Measurements from ENCODE around the gene NCOA1. TPM values are rescaled to one million over a fixed set of nuclear protein-coding genes. Genes with fewer than 3 reads are reported as not detected.
"Not testable (repeated sequence)": the region's sequence is repeated elsewhere in the genome, so short reads cannot be mapped to it uniquely, and the experiment has no call there.

NCOA1 gene
- total and polyA plus RNA-seq, 5 experiments from 2014 or later: 13.0 to 44.8 (median 27.2) TPM

DNA sequence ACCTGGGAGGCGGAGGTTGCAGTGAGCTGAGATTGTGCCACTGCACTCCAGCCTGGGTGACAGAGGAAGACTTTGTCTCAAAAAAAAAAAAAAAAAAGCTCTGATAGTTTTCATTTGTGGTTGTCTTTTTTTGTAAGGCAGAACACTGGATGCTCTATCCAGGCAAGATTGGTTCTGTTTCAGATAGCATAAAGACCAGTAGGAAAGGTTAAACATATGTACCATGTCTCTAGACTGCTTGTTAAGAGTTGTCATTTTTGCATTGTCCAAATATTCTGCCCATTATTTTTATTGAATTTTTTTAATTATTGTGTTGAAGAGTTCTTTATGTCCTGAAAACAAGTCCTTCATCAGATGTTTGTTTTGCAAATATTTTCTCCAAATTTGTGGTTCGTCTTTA, 60.0 kb downstream of the NCOA1 start:
- ATAC-seq: no peak
- Mint-ChIP-seq H3K9me3 (peaks cover 0 to 47% (median 21%) of the 10 kb centered on the region in 9 donors), H3K4me1 (peaks cover 19 to 35% (median 24%) of the 10 kb centered on the region in 4 donors), H3K27me3 (no peaks in the 10 kb centered on the region), H3K36me3 (peaks cover 24 to 44% (median 29%) of the 10 kb centered on the region in 3 donors), H3K27ac (no peak overlapping the region), H3K4me3 (no peak overlapping the region)
- no peak for DNase-seq
- POLR2A ChIA-PET: no interaction called here

DNA sequence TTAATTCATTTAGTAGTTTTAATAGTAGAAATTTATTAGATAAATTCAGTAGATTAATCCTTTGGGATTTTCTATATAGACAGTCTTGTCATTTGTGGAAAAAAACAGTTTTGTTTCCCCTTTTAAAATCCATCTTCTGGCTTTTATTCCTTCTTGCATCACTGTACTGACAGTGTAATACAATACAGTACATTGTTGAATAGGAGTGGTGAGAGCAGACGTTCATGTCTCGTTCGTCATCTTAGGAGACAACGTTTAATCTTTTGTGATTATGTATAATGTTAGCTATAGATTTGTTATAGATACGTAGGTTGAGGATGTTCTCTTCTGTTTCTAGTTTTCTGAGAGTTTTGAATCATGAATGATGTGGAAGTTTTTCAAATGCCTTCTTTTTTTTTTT, 61.8 kb downstream of the NCOA1 start:
- ATAC-seq: no peak
- Mint-ChIP-seq H3K4me1 (peaks cover 19 to 35% (median 31%) of the 10 kb centered on the region in 4 donors), H3K9me3 (peaks cover 0 to 45% (median 25%) of the 10 kb centered on the region in 9 donors), H3K27ac (peak overlapping the region in 1 of 10 donors; percentile 8), H3K4me3 (no peak overlapping the region), H3K27me3 (no peaks in the 10 kb centered on the region), H3K36me3 (peaks cover 38 to 55% (median 40%) of the 10 kb centered on the region in 3 donors)
- DNase-seq: no peak
- POLR2A ChIA-PET: no interaction called here

DNA sequence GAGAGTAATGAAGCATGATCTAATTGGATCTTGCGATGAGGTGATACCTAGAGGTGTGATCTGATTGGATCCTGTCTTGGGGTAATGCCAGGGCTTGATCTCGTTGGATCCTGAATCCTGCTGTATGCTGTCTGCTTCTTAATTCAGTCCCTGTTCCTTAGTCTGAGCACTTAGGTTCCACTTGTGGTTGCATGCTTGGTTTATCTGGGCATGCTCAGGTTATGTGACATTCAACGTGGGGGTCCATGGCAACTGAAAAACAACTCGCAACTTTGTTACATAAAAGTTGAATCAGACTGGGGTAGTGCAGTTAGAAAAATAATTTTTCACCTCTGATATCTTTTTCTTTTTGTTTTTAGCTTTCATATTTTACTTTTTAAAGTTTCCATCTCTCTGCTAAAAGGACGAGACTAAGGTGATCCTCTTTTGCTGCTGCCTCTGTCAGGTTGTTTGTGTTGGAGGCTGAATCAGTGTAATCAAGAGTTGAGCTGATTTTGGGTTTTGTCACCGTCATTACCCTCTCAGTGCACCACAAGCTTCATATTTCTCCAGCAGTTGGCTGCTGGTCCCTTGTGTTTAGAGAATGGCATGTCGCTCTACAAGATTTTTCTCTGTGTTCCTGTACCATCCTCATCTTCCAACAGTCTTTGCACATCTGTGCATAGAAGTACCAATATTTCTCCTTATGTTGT, 67.9 kb downstream of the NCOA1 start:
- ATAC-seq (no peak), DNase-seq (no peak)
- H3K4me3 Mint-ChIP-seq: peak overlapping the region in 3 of 10 donors; percentile 15 to 39 (median 22)
- H3K9me3 Mint-ChIP-seq: peaks cover 0 to 17% (median 7%) of the 10 kb centered on the region in 9 donors
- POLR2A ChIA-PET: no interaction called here
- H3K27me3 Mint-ChIP-seq: no peaks in the 10 kb centered on the region
- peaks cover 31 to 65% (median 52%) of the 10 kb centered on the region in 4 donors for H3K4me1 Mint-ChIP-seq
- H3K27ac Mint-ChIP-seq: peak overlapping the region in 3 of 10 donors; percentile 7 to 40 (median 32)
- peaks cover 37 to 57% (median 42%) of the 10 kb centered on the region in 3 donors for H3K36me3 Mint-ChIP-seq

DNA sequence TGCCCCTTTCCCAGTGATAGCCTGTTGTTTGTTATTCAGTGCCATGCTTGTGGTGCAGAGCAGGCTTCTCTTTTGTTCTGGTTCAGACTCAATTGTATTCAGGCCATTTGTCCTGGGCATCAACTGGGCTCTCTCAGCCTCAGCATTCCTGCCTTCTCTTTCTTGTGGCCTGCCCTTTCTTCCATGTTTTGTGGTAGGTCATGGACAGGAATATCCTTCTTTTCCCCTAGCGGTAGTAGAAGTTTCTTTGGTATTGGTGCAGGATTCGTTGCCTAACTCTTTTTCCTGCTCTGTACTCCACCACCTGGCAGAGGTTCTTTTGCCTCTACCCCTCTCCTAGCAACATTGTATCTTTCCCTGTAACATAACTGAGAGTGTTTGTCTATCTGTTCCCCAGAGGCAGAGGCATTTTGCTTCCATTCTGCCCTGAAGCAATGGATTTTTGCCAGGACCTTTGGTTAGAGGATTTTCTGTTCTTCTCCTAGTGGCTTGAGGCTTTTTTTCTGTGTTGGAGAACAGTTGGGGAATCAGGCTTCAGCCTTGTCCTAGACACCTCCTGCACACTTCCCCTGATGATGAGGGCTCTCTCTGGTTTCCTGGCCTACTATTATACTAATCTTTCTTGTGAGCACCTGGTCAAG, 68.5 kb downstream of the NCOA1 start:
- POLR2A ChIA-PET: no interaction called here
- H3K4me3 Mint-ChIP-seq: peak overlapping the region in 4 of 10 donors; percentile 1 to 39 (median 18)
- peaks cover 37 to 56% (median 42%) of the 10 kb centered on the region in 3 donors for H3K36me3 Mint-ChIP-seq
- peaks cover 0 to 10% (median 6%) of the 10 kb centered on the region in 9 donors for H3K9me3 Mint-ChIP-seq
- peaks cover 29 to 58% (median 52%) of the 10 kb centered on the region in 4 donors for H3K4me1 Mint-ChIP-seq
- H3K27me3 Mint-ChIP-seq: no peaks in the 10 kb centered on the region
- DNase-seq: no peak
- peak overlapping the region in 3 of 10 donors; percentile 7 to 32 (median 18) for H3K27ac Mint-ChIP-seq
- no peak for ATAC-seq

DNA sequence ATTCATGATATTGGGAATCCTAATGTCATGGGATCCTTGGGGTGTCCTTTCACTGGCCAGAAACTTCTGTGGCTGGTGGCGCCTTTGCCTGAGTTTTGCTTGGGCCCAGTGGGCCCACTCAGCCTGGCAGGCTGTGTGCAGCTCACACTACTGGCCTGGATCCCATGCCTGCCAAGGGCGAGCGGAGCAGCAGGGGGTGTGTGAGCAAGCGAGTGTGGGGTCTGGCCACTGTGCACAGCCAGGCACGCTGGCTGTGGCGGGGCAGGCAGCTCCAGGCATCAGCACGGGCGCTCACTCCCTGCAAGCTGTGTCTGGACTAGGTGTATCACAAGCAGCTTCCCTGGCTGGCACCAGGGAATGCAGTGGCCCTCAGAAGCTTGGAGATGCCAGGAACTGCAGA, 74.5 kb downstream of the NCOA1 start:
- no peak for DNase-seq
- peaks cover 10 to 52% (median 34%) of the 10 kb centered on the region in 3 donors for H3K36me3 Mint-ChIP-seq
- no peaks in the 10 kb centered on the region for H3K27me3 Mint-ChIP-seq
- POLR2A ChIA-PET: no interaction called here
- H3K4me1 Mint-ChIP-seq: peaks cover 19 to 57% (median 42%) of the 10 kb centered on the region in 4 donors
- H3K27ac Mint-ChIP-seq: no peak overlapping the region
- no peak for ATAC-seq
- no peak overlapping the region for H3K4me3 Mint-ChIP-seq
- H3K9me3 Mint-ChIP-seq: peaks cover 0 to 4% (median 0%) of the 10 kb centered on the region in 9 donors

DNA sequence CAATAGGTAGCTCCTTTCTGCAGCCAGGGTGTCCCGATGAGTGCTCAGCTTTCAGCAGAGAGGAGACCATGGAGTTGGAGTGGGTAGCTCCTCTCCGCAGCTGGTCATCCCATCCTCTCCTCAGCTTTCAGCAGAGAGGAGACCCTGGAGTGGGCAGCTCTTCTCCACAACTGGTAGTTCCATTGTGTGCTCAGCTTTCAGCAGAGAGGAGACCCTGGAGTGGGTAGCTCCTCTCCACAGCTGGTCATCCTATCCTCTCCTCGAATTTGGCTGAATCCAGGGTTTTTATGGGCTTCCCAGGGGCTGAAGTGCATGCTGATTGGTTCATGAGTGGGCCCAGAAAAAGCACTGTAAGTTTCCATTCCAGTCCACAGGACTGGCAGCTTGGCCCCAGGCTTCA, 75.2 kb downstream of the NCOA1 start:
- DNase-seq: no peak
- no peak overlapping the region for H3K4me3 Mint-ChIP-seq
- peaks cover 20 to 57% (median 39%) of the 10 kb centered on the region in 4 donors for H3K4me1 Mint-ChIP-seq
- no peak overlapping the region for H3K27ac Mint-ChIP-seq
- no peak for ATAC-seq
- POLR2A ChIA-PET: no interaction called here
- no peaks in the 10 kb centered on the region for H3K27me3 Mint-ChIP-seq
- peaks cover 0 to 4% (median 0%) of the 10 kb centered on the region in 9 donors for H3K9me3 Mint-ChIP-seq
- H3K36me3 Mint-ChIP-seq: peaks cover 10 to 54% (median 36%) of the 10 kb centered on the region in 3 donors

DNA sequence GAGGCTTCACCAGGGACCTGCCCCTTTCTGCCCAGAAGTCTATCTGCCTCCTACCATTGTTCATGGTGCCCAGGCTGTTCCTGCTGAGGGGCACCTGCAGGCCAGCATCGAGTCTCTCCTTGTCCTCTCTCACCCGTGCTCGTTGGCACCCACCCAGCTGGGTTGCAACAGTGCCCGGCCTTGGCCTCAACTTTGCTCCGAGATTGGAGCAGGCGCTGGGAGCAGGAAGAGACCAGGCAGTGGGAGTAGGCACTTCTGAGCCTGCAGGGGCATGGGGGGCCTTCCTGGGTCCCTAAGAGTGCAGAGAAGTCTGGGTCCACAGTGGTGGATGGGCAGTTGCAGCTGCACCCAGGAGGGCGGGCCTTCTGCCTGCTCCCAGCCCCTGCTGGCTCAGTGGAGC, 75.6 kb downstream of the NCOA1 start:
- no peaks in the 10 kb centered on the region for H3K27me3 Mint-ChIP-seq
- POLR2A ChIA-PET: no interaction called here
- H3K9me3 Mint-ChIP-seq: peaks cover 0 to 4% (median 0%) of the 10 kb centered on the region in 9 donors
- ATAC-seq (no peak), DNase-seq (no peak)
- peaks cover 10 to 54% (median 36%) of the 10 kb centered on the region in 3 donors for H3K36me3 Mint-ChIP-seq
- no peak overlapping the region for H3K4me3 Mint-ChIP-seq
- H3K4me1 Mint-ChIP-seq: peaks cover 18 to 56% (median 36%) of the 10 kb centered on the region in 4 donors
- H3K27ac Mint-ChIP-seq: no peak overlapping the region

DNA sequence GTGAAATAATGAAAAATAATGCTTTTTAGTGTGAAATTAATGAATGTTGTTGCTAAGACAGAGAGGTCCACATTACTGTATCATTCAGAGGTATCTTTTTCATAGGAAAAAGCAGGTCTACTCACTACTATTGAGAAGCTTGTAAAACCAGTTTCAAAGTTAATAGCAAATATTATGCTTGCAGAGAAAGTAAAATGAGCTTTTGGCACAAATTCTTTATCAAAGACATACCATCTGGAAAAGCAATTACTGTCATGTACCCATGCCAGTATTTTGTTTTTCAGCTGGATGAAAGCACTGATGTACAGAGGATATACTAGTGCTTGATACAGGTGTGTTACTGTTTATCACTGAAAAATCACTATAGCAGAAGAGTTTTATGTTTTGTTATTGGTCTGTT, 77.5 kb downstream of the NCOA1 start:
- H3K4me3 Mint-ChIP-seq: no peak overlapping the region
- POLR2A ChIA-PET: no interaction called here
- no peaks in the 10 kb centered on the region for H3K27me3 Mint-ChIP-seq
- H3K36me3 Mint-ChIP-seq: peaks cover 5 to 57% (median 36%) of the 10 kb centered on the region in 3 donors
- ATAC-seq (no peak), DNase-seq (no peak)
- H3K27ac Mint-ChIP-seq: peak overlapping the region in 5 of 10 donors; percentile 18 to 62 (median 53)
- H3K9me3 Mint-ChIP-seq: peaks cover 0 to 4% (median 0%) of the 10 kb centered on the region in 9 donors
- H3K4me1 Mint-ChIP-seq: peaks cover 11 to 48% (median 31%) of the 10 kb centered on the region in 4 donors

DNA sequence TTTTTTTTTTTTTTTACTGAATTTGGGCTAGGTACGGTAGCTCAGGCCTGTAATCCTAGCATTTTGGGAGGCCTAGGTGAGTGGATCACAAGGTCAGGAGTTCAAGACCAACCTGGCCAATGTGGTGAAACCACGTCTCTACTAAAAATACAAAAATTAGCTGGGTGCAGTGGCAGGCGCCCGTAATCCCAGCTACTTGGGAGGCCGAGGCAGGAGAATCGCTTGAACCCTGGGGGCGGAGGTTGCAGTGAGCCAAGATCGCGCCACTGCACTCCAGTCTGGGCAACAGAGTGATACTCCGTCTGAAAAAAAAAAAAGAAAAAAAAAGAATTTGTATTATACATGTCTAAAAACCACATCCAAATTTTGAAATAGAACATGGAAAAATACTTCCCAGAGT, 78.5 kb downstream of the NCOA1 start:
- DNase-seq, H3K27ac Mint-ChIP-seq, H3K4me3 Mint-ChIP-seq, ATAC-seq, H3K27me3 Mint-ChIP-seq, H3K9me3 Mint-ChIP-seq: not testable (repeated sequence)
- Mint-ChIP-seq H3K4me1 (peaks cover 11 to 53% (median 33%) of the 10 kb centered on the region in 4 donors), H3K36me3 (peaks cover 0 to 54% (median 30%) of the 10 kb centered on the region in 3 donors)
- POLR2A ChIA-PET: interaction anchor here (0.7 kb wide), 1 partner anchor 1176 kb away, joined by 3 read pairs; no protein-coding TSS in a partner anchor

DNA sequence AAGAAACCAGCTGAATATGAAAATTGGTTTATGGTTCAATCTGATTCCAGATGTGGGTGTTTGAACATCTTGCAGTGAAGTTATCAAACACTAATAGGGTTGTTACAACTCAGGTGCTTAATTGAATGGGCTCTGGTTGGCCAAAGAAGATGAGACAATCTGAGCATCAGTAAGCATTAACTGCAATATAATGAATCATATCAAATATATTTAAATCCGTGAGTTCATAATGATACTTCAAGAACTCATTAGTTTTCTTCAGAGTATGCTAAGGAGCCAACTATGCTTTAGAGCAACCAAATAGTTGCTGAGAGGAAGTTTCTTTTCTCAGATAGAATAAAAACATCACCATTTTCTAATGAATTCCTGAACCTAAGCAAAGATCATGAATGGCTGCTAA, 79.2 kb downstream of the NCOA1 start:
- Mint-ChIP-seq H3K27me3 (no peaks in the 10 kb centered on the region), H3K9me3 (peaks cover 0 to 4% (median 0%) of the 10 kb centered on the region in 9 donors), H3K27ac (no peak overlapping the region), H3K36me3 (peaks cover 0 to 52% (median 25%) of the 10 kb centered on the region in 3 donors), H3K4me1 (peaks cover 14 to 60% (median 38%) of the 10 kb centered on the region in 4 donors), H3K4me3 (no peak overlapping the region)
- ATAC-seq (no peak), DNase-seq (no peak)
- POLR2A ChIA-PET: interaction anchor here (0.7 kb wide), 1 partner anchor 1176 kb away, joined by 3 read pairs; no protein-coding TSS in a partner anchor

DNA sequence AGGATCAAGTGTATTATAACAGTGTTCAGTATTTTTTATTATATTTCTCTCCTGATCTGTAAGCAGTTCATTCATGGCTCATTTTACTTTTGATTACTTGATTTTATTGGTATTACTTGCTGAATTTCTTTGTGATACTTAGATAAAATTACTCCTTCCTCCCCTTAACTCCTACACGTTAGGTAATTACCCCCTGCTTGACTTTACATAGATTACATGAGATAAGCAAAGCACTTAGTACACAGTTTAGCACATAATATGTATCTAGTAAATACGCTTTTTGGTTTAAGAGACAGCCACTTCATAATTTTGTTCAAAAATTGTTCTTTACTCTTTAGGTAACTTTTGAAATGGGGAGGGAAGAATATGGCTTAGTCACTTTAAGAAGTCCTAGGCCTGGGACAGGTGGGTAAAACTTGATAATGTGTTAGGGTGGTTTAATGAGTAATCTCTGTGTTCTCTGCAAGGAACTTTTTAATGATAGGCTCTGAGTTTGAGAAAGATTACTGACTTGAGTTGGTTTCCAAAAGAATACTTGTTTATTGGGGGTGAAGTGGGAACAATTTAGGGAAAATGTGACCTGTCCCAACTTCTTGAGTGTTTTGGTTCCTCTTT, 80.9 kb downstream of the NCOA1 start:
- POLR2A ChIA-PET: no interaction called here
- DNase-seq (no peak), ATAC-seq (no peak)
- no peak overlapping the region for H3K4me3 Mint-ChIP-seq
- H3K9me3 Mint-ChIP-seq: no peaks in the 10 kb centered on the region
- H3K27me3 Mint-ChIP-seq: no peaks in the 10 kb centered on the region
- peaks cover 20 to 65% (median 52%) of the 10 kb centered on the region in 4 donors for H3K4me1 Mint-ChIP-seq
- peak overlapping the region in 1 of 10 donors; percentile 6 for H3K27ac Mint-ChIP-seq
- peaks cover 0 to 35% (median 10%) of the 10 kb centered on the region in 3 donors for H3K36me3 Mint-ChIP-seq

DNA sequence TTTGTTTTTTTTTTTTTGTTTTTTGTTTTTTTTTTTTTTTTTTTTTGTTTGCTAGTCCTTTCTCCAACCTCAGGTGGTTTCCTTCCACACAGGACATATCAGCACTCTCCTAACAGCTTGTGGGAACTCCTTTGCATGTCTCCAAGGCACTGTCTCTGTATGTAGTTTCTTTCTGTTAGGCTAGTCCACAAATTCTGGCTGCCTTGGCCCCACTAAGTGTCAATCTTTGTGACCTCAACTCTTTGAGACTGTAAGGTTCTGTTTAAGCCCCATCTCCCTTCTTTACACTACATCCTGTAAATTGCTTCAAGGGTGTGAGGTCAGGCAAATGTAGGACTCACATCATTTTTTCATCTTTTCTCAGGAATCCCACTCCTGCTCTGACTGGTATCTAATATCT, 85.1 kb downstream of the NCOA1 start:
- H3K36me3 Mint-ChIP-seq: peaks cover 0 to 25% (median 12%) of the 10 kb centered on the region in 3 donors
- H3K27me3 Mint-ChIP-seq: no peaks in the 10 kb centered on the region
- no peaks in the 10 kb centered on the region for H3K9me3 Mint-ChIP-seq
- peaks cover 35 to 69% (median 61%) of the 10 kb centered on the region in 4 donors for H3K4me1 Mint-ChIP-seq
- peak overlapping the region in 2 of 10 donors; percentile 23 to 34 for H3K4me3 Mint-ChIP-seq
- no peak for DNase-seq
- H3K27ac Mint-ChIP-seq: peak overlapping the region in 1 of 10 donors; percentile 64
- peak in 1 of 2 donors; percentile 27 for ATAC-seq
- POLR2A ChIA-PET: interaction anchor here (0.7 kb wide), 1 partner anchor 181 kb away, joined by 4 read pairs; no protein-coding TSS in a partner anchor

Measured in naive thymus-derived CD8-positive, alpha-beta T cell (primary cell).